GM23248 (cell line): ENCODE results near the gene NKX1-1. TPM values are rescaled to one million over a fixed set of nuclear protein-coding genes. Genes with fewer than 3 reads are reported as not detected.

Experiments used
- DNase-seq: peaks from one replicate; pipeline ENCODE4 v3.0.0-alpha.2; 2015
- H2AFZ ChIP-seq: fragments of 200-600 bp; sonication (generic); 2 replicates; pipeline ENCODE4 v1.6.1; 2016; ENCODE audit warnings: antibody characterized with exemption
- H3F3A ChIP-seq: fragments of 200-600 bp; sonication (generic); 2 replicates; pipeline ENCODE4 v1.6.1; 2016; ENCODE audit warnings: mild to moderate bottlenecking, antibody characterized with exemption, mixed run types; ENCODE audit not compliant: insufficient read depth
- H3K27ac ChIP-seq: fragments of 200-600 bp; sonication (generic); 2 replicates; pipeline ENCODE4 v1.5.1; 2016; ENCODE audit warnings: mild to moderate bottlenecking
- H3K27me3 ChIP-seq: fragments of 200-600 bp; sonication (generic); replicated peaks from 2 replicates; pipeline ENCODE4 v1.6.1; 2016; ENCODE audit warnings: mild to moderate bottlenecking; ENCODE audit not compliant: insufficient read depth
- H3K36me3 ChIP-seq: fragments of 200-600 bp; sonication (generic); 2 replicates; pipeline ENCODE4 v1.6.1; 2016; ENCODE audit warnings: low read depth, mild to moderate bottlenecking
- H3K4me1 ChIP-seq: fragments of 200-600 bp; sonication (generic); 2 replicates; pipeline ENCODE4 v1.6.1; 2016; ENCODE audit warnings: mild to moderate bottlenecking; ENCODE audit not compliant: insufficient read depth
- H3K4me2 ChIP-seq: fragments of 200-600 bp; sonication (generic); one replicate; pipeline ENCODE4 v1.6.1; 2016; ENCODE audit warnings: mild to moderate bottlenecking; ENCODE audit not compliant: unreplicated experiment
- H3K4me3 ChIP-seq: fragments of 200-600 bp; sonication (generic); 2 replicates; pipeline ENCODE4 v1.5.1; 2016; ENCODE audit warnings: mild to moderate bottlenecking
- H3K79me2 ChIP-seq: fragments of 200-600 bp; sonication (generic); 2 replicates; pipeline ENCODE4 v1.6.1; 2016; ENCODE audit warnings: mild to moderate bottlenecking; ENCODE audit not compliant: insufficient read depth
- H3K9ac ChIP-seq: fragments of 200-600 bp; sonication (generic); 2 replicates; pipeline ENCODE4 v1.6.1; 2016; ENCODE audit warnings: mild to moderate bottlenecking
- H3K9me2 ChIP-seq: fragments of 200-600 bp; sonication (generic); 2 replicates; pipeline ENCODE4 v1.6.1; 2016; ENCODE audit warnings: mixed run types, mild to moderate bottlenecking, moderate library complexity; ENCODE audit not compliant: insufficient read depth
- H3K9me3 ChIP-seq: fragments of 200-600 bp; sonication (generic); one replicate; pipeline ENCODE4 v1.6.1; 2017; ENCODE audit warnings: low read depth
- H4K20me1 ChIP-seq: fragments of 200-600 bp; sonication (generic); 2 replicates; pipeline ENCODE4 v1.6.0; 2016; ENCODE audit not compliant: insufficient read depth
- EZH2 ChIP-seq: fragments of 200-600 bp; sonication (generic); IDR thresholded peaks from 2 replicates; pipeline ENCODE4 v1.6.1; 2018; ENCODE audit warnings: antibody characterized with exemption, mild to moderate bottlenecking; ENCODE audit not compliant: insufficient read depth, poor library complexity, severe bottlenecking
- EZH2phosphoT487 ChIP-seq: fragments of 200-600 bp; sonication (generic); IDR thresholded peaks from 2 replicates; pipeline ENCODE4 v1.6.1; 2018; ENCODE audit warnings: antibody characterized with exemption, moderate library complexity, mild to moderate bottlenecking, low read depth; ENCODE audit not compliant: insufficient read depth
- WGBS, 2 experiments: methylation state at CpG; one replicate each; pipeline ENCODE4 v1.1.6; 2015 to 2017; ENCODE audit warnings: low lambda C conversion rate in 2 of 2, low coverage in 1 of 2; ENCODE audit errors: missing lambda C conversion rate in 2 of 2; 5-methylcytosine and 5-hydroxymethylcytosine counted together
- in situ Hi-C: fragments of 300-500 bp; cut with MboI; formaldehyde crosslinking; loops from 2 replicates; pipeline ENCODE4 v1.15.0; 2020
- polyA plus RNA-seq: library from polyadenylated mRNA; unstranded; fragments of >200 nt; fragmentation: Nextera tagmentation; extraction: Ambion mirVana; gene quantifications from 2 replicates; pipeline ENCODE4 v1.2.1, GENCODE V29; 2016
- total RNA-seq: library from RNA; depleted of rRNA; stranded (reverse); fragments of >200 nt; shearing (Covaris generic); gene quantifications from 2 replicates; pipeline ENCODE4 v1.2.3, GENCODE V29; 2014

The NKX1-1 gene
- total and polyA plus RNA-seq, 2 experiments from 2014 or later, result not detected

- DNase-seq, result no peak
- in situ Hi-C loops, result no loop called here
- WGBS, 2 experiments, result 94 to 96% methylated on average over 44 of the region's 44 CpGs
Observed at GRCh38 chr4:1385373-1386340, 20.6 kb downstream of the NKX1-1 start.

GRCh38 chr4:1384675-1385372, 21.4 kb downstream of the NKX1-1 start:
- Histone ChIP-seq H3F3A (no peaks in the 10 kb centered on the region), H3K79me2 (no peaks in the 10 kb centered on the region), H3K27me3 (no peaks in the 10 kb centered on the region), H3K4me2 (no peak overlapping the region), H2AFZ (no peak overlapping the region), H3K36me3 (0 out of 2 replicates have a peak, but pooled peaks cover 8% of the 10 kb centered on the region), H3K27ac (no peak overlapping the region), H4K20me1 (no peaks in the 10 kb centered on the region), H3K4me1 (no peaks in the 10 kb centered on the region), H3K9ac (no peak overlapping the region), H3K9me2 (no peaks in the 10 kb centered on the region), H3K9me3 (no peaks in the 10 kb centered on the region), H3K4me3 (no peak overlapping the region)
- TF ChIP-seq EZH2 (no peak), EZH2phosphoT487 (no peak)
- DNase-seq, result no peak
- WGBS, 2 experiments, result 94 to 95% methylated on average over 15 to 16 of the region's 16 CpGs
- in situ Hi-C loops, result no loop called here

More at GRCh38 chr4:1385373-1386340, 20.6 kb downstream of the NKX1-1 start:
- Histone ChIP-seq H3K27ac (no peak overlapping the region), H2AFZ (no peak overlapping the region), H3K4me1 (no peaks in the 10 kb centered on the region), H3K9me2 (no peaks in the 10 kb centered on the region), H3K9me3 (no peaks in the 10 kb centered on the region), H3K9ac (no peak overlapping the region), H3K4me3 (no peak overlapping the region), H4K20me1 (no peaks in the 10 kb centered on the region), H3K4me2 (no peak overlapping the region), H3K36me3 (0 out of 2 replicates have a peak, but pooled peaks cover 8% of the 10 kb centered on the region), H3K27me3 (no peaks in the 10 kb centered on the region), H3K79me2 (no peaks in the 10 kb centered on the region), H3F3A (no peaks in the 10 kb centered on the region)
- TF ChIP-seq EZH2phosphoT487 (no peak), EZH2 (no peak)

GRCh38 chr4:1383728-1384591, 22.3 kb downstream of the NKX1-1 start:
- 96% methylated on average over 33 to 34 of the region's 34 CpGs for WGBS, 2 experiments
- DNase-seq, result no peak
- H3K27me3 ChIP-seq, result no peaks in the 10 kb centered on the region
- H3K9me3 ChIP-seq, result no peaks in the 10 kb centered on the region
- no peaks in the 10 kb centered on the region for H4K20me1 ChIP-seq
- H3K36me3 ChIP-seq, result 0 out of 2 replicates have a peak, but pooled peaks cover 7% of the 10 kb centered on the region
- H3K9ac ChIP-seq, result no peak overlapping the region
- no peaks in the 10 kb centered on the region for H3K4me1 ChIP-seq
- no peak overlapping the region for H3K4me3 ChIP-seq
- in situ Hi-C loops, result no loop called here
- no peaks in the 10 kb centered on the region for H3K9me2 ChIP-seq
- H3K27ac ChIP-seq, result no peak overlapping the region
- no peak overlapping the region for H3K4me2 ChIP-seq
- H3F3A ChIP-seq, result no peaks in the 10 kb centered on the region
- no peaks in the 10 kb centered on the region for H3K79me2 ChIP-seq
- TF ChIP-seq EZH2, result no peak
- no peak for TF ChIP-seq EZH2phosphoT487
- no peak overlapping the region for H2AFZ ChIP-seq
